ENCODE results near the gene APOE. TPM values are rescaled to one million over a fixed set of nuclear protein-coding genes. Genes with fewer than 3 reads are reported as not detected.

APOE gene
- total and polyA plus RNA-seq, 9 of the 15 experiments (the other 6 are each of a cell fraction or from before 2014, with no cell fraction given) = 0.14 to 180 (median 58.1) TPM; not detected in 1

DNA sequence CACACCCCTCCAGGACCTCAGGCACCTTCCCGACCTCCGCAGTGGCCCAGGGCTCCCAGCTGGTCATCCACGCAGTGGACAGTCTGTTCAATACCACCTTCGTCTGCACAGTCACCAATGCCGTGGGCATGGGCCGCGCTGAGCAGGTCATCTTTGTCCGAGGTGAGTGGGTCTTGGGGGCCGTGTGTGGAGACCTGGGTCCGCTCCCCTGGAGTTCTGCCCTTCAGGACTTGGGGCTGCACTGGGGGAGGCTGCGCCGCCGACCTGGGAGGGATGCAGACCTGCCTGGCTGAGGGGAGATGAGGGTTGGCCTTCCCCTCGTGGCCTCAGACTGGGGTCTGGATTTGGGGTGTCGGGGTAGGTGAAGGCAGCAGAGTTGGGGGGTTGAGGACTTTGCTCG is 31.3 kb upstream of the APOE start:
- no peak for FAIRE-seq
- Histone ChIP-seq H3K4me3 (no peak overlapping the region), H3K27me3 (ENCODE audit: control insufficient read depth in 2 of 2, insufficient read depth in 2 of 2, low read length in 2 of 2) (no peaks in the 10 kb centered on the region), H3K36me3 (ENCODE audit: control insufficient read depth, insufficient read depth, low read length) (peaks cover 72% of the 10 kb centered on the region), H3K9me3 (replicated peaks; ENCODE audit: control insufficient read depth, insufficient read depth, low read depth, low read length) (no peaks in the 10 kb centered on the region), H2AFZ (ENCODE audit: low read depth, low read length) (no peak overlapping the region), H3K4me2 (ENCODE audit: insufficient read depth, low read length) (no peak overlapping the region), H3K9ac (ENCODE audit: insufficient read depth in 1 of 2, low read depth in 2 of 2, low read length in 2 of 2) (no peak overlapping the region), H3K27ac (ENCODE audit: extremely low read depth, low read depth, low read length) (no peak overlapping the region), H4K20me1 (replicated peaks; ENCODE audit: control insufficient read depth, insufficient read depth, low read length) (no peaks in the 10 kb centered on the region), H3K4me1 (replicated peaks in 1 of 2; ENCODE audit: control insufficient read depth in 2 of 2, insufficient read depth in 2 of 2, low read length in 2 of 2) (peaks cover 0 to 14% of the 10 kb centered on the region in 2 experiments; a peak in 2 of 5 replicates), H3K79me2 (ENCODE audit: control insufficient read depth, insufficient read depth, low read length) (no peaks in the 10 kb centered on the region), H3K9me1 (ENCODE audit: control insufficient read depth, insufficient read depth, low read length) (no peaks in the 10 kb centered on the region)
- intact Hi-C loops (cut with micrococcal nuclease) = no loop called here
- POLR2A ChIA-PET = interaction anchor here (0.7 kb wide), 1 partner anchor 17 kb away, joined by 4 read pairs; no protein-coding TSS in a partner anchor
- DNase-seq (ENCODE audit: extremely low read depth in 1 of 4, low spot score in 3 of 4) = no peak
- no TSS peak for BruUV-seq (replicated peaks)
- in situ Hi-C loops (cut with MboI) = no loop called here
- TF ChIP-seq TARDBP (IDR thresholded peaks at IDR 0.05) = no peak
- TF ChIP-seq POLR2G (IDR thresholded peaks at IDR 0.05; ENCODE audit: low read depth, low read length) = peak; percentile 49
- no peak for TF ChIP-seq ZNF444 (CRISPR knock-in tag; IDR thresholded peaks at IDR 0.05)
- WGBS (ENCODE audit: insufficient coverage, low coverage, missing lambda C conversion rate) = 91% methylated on average over 13 of the region's 16 CpGs
- CTCF ChIA-PET (ENCODE audit: low intra/inter-chr PET ratio) = no interaction called here
- no peak for ATAC-seq

DNA sequence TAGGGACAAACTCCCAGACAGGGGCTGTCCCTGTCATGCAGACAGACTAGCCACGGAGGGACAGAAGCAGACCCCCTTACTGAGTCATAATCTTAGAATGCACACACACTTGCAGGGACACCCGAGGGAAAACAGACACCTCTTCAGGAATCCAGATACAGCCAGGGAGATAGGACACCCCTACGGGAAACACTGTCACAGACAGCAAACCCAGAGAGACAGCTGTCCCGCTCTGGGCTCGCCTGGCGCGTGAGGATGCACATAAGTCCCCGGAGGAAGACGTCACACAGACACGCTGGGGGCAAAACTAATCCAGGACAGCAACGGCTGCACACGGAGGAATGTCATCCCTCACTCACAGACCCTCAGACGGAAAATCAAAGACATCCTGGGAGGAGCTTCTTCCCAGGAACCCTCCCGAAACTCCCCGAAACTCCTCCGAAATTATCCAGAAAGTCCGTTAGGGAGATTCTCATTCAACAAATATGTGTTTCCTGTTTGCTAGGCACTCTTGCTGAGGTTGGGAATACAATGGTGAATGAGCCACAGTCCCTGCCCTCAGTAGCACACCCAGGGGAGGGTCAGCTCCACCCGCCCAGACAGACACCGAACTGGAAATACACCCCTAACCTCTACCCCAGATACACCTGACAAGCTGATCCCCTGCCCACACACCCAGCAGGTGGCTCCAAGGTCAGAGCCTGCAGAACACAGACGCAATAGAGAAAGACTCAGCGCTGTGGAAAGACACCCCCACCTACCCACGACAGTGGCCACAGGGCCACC is 29.7 kb upstream of the APOE start:
- TF ChIP-seq CBX1 (IDR thresholded peaks at IDR 0.05; ENCODE audit: low read depth) (no peak), TAF9B (IDR thresholded peaks at IDR 0.05; ENCODE audit: partially characterized antibody) (no peak)
- TF ChIP-seq, protein P1, sequence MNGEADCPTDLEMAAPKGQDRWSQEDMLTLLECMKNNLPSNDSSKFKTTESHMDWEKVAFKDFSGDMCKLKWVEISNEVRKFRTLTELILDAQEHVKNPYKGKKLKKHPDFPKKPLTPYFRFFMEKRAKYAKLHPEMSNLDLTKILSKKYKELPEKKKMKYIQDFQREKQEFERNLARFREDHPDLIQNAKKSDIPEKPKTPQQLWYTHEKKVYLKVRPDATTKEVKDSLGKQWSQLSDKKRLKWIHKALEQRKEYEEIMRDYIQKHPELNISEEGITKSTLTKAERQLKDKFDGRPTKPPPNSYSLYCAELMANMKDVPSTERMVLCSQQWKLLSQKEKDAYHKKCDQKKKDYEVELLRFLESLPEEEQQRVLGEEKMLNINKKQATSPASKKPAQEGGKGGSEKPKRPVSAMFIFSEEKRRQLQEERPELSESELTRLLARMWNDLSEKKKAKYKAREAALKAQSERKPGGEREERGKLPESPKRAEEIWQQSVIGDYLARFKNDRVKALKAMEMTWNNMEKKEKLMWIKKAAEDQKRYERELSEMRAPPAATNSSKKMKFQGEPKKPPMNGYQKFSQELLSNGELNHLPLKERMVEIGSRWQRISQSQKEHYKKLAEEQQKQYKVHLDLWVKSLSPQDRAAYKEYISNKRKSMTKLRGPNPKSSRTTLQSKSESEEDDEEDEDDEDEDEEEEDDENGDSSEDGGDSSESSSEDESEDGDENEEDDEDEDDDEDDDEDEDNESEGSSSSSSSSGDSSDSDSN (IDR thresholded peaks at IDR 0.05; ENCODE audit: borderline replicate concordance in 1 of 2, low read depth in 2 of 2, low read length in 2 of 2) = no peak
- DNase-seq (ENCODE audit: extremely low read depth in 1 of 4, low spot score in 3 of 4) (peak in 1 of 4 experiments; percentile 5), FAIRE-seq (no peak), ATAC-seq (no peak)
- H3K4me2 ChIP-seq (ENCODE audit: insufficient read depth, low read length) = no peak overlapping the region
- H3K36me3 ChIP-seq (ENCODE audit: control insufficient read depth, insufficient read depth, low read length) = peaks cover 75% of the 10 kb centered on the region
- no peaks in the 10 kb centered on the region for H3K9me1 ChIP-seq (ENCODE audit: control insufficient read depth, insufficient read depth, low read length)
- no TSS peak for BruUV-seq (replicated peaks)
- ChIA-PET POLR2A (interaction anchor here (1.0 kb wide), 2 partner anchors 8 to 14 kb away, joined by 3 to 4 read pairs; partner anchors contain the start of gene TOMM40), CTCF (ENCODE audit: low intra/inter-chr PET ratio) (no interaction called here)
- H3K27me3 ChIP-seq (ENCODE audit: control insufficient read depth in 2 of 2, insufficient read depth in 2 of 2, low read length in 2 of 2) = no peaks in the 10 kb centered on the region
- intact Hi-C loops (cut with micrococcal nuclease) = no loop called here
- H3K4me3 ChIP-seq = no peak overlapping the region
- in situ Hi-C loops (cut with MboI) = no loop called here
- H3K4me1 ChIP-seq (replicated peaks in 1 of 2; ENCODE audit: control insufficient read depth in 2 of 2, insufficient read depth in 2 of 2, low read length in 2 of 2) = peaks cover 0 to 19% of the 10 kb centered on the region in 2 experiments; a peak in 2 of 5 replicates
- no peak overlapping the region for H2AFZ ChIP-seq (ENCODE audit: low read depth, low read length)
- no peaks in the 10 kb centered on the region for H4K20me1 ChIP-seq (replicated peaks; ENCODE audit: control insufficient read depth, insufficient read depth, low read length)
- H3K9me3 ChIP-seq (replicated peaks; ENCODE audit: control insufficient read depth, insufficient read depth, low read depth, low read length) = no peaks in the 10 kb centered on the region
- H3K27ac ChIP-seq (ENCODE audit: extremely low read depth, low read depth, low read length) = no peak overlapping the region
- H3K79me2 ChIP-seq (ENCODE audit: control insufficient read depth, insufficient read depth, low read length) = no peaks in the 10 kb centered on the region
- H3K9ac ChIP-seq (ENCODE audit: insufficient read depth in 1 of 2, low read depth in 2 of 2, low read length in 2 of 2) = 0 out of 4 replicates have a peak overlapping the region, but pooled peaks of 1 of the 2 experiments have one; percentile 72
- WGBS (ENCODE audit: insufficient coverage, low coverage, missing lambda C conversion rate) = 82% methylated on average over 21 of the region's 22 CpGs
